ENCODE measurements around the gene FASN. TPM values are rescaled to one million over a fixed set of nuclear protein-coding genes. Genes with fewer than 3 reads are reported as not detected.
A peak's percentile ranks its signal among the peaks of the same experiment; 100 is the strongest.

The FASN gene
- total and polyA plus RNA-seq, 2 of the 13 experiments (the other 11 are each of a cell fraction or from before 2014, with no cell fraction given) = 51.7 to 101 TPM

DNA sequence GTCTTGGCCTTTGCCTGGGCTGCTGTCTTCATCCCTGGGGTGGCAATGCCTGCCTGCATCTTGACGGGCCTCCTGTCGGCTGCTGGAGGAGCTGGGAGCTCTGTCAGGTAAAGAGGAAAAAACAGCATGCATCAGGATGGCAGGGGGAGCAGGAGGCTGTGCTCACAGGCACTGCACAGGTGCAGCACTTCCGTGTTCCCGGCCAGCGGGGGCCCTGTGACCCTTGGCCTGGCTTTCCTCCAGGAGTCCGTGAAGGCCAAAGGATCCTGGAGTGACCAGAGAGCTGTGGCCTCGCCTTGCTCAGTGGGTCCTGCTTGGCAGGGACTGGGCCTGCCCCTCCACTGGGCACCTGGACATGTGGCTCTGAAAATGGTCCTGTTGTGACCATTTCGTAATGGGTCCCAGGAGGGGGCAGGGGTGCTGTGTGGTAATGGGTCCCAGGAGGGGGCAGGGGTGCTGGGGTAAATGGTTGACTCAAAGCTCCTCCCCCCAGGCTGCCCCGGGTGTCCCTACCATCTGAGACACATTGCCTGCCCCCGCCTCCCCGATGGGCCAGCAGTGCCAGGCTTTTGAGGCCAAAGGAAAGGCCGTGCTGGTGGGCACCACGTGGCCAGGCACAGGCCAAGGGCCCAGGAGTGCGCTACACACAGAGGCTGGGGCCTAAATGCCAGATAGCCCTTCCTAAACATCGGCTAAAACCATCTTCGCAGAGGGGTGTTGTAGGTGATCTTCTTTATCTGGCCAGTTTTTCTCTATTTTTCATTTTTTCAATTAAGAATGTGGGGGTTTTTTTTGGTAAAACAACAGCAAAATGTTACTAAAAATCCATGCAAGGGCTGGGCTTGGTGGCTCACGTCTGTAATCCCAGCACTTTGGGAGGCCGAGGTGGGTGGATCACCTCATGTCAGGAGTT lies 4.0 kb upstream of the FASN start (continued):
- TF ChIP-seq, protein P1, sequence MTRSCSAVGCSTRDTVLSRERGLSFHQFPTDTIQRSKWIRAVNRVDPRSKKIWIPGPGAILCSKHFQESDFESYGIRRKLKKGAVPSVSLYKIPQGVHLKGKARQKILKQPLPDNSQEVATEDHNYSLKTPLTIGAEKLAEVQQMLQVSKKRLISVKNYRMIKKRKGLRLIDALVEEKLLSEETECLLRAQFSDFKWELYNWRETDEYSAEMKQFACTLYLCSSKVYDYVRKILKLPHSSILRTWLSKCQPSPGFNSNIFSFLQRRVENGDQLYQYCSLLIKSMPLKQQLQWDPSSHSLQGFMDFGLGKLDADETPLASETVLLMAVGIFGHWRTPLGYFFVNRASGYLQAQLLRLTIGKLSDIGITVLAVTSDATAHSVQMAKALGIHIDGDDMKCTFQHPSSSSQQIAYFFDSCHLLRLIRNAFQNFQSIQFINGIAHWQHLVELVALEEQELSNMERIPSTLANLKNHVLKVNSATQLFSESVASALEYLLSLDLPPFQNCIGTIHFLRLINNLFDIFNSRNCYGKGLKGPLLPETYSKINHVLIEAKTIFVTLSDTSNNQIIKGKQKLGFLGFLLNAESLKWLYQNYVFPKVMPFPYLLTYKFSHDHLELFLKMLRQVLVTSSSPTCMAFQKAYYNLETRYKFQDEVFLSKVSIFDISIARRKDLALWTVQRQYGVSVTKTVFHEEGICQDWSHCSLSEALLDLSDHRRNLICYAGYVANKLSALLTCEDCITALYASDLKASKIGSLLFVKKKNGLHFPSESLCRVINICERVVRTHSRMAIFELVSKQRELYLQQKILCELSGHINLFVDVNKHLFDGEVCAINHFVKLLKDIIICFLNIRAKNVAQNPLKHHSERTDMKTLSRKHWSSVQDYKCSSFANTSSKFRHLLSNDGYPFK (CRISPR knock-in tag; IDR thresholded peaks at IDR 0.05; ENCODE audit: borderline replicate concordance) = peak; percentile 73
- TF ChIP-seq KDM3A (CRISPR knock-in tag; IDR thresholded peaks at IDR 0.05; ENCODE audit: low read depth) = peak; percentile 89
- TF ChIP-seq, protein P2, sequence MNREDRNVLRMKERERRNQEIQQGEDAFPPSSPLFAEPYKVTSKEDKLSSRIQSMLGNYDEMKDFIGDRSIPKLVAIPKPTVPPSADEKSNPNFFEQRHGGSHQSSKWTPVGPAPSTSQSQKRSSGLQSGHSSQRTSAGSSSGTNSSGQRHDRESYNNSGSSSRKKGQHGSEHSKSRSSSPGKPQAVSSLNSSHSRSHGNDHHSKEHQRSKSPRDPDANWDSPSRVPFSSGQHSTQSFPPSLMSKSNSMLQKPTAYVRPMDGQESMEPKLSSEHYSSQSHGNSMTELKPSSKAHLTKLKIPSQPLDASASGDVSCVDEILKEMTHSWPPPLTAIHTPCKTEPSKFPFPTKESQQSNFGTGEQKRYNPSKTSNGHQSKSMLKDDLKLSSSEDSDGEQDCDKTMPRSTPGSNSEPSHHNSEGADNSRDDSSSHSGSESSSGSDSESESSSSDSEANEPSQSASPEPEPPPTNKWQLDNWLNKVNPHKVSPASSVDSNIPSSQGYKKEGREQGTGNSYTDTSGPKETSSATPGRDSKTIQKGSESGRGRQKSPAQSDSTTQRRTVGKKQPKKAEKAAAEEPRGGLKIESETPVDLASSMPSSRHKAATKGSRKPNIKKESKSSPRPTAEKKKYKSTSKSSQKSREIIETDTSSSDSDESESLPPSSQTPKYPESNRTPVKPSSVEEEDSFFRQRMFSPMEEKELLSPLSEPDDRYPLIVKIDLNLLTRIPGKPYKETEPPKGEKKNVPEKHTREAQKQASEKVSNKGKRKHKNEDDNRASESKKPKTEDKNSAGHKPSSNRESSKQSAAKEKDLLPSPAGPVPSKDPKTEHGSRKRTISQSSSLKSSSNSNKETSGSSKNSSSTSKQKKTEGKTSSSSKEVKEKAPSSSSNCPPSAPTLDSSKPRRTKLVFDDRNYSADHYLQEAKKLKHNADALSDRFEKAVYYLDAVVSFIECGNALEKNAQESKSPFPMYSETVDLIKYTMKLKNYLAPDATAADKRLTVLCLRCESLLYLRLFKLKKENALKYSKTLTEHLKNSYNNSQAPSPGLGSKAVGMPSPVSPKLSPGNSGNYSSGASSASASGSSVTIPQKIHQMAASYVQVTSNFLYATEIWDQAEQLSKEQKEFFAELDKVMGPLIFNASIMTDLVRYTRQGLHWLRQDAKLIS (CRISPR knock-in tag; IDR thresholded peaks at IDR 0.05) = peak; percentile 84
- TF ChIP-seq, protein P3, sequence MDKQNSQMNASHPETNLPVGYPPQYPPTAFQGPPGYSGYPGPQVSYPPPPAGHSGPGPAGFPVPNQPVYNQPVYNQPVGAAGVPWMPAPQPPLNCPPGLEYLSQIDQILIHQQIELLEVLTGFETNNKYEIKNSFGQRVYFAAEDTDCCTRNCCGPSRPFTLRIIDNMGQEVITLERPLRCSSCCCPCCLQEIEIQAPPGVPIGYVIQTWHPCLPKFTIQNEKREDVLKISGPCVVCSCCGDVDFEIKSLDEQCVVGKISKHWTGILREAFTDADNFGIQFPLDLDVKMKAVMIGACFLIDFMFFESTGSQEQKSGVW (CRISPR knock-in tag; IDR thresholded peaks at IDR 0.05; ENCODE audit: borderline replicate concordance) = no peak
- peak; percentile 61; the same call in 1 of the 2 replicates for TF ChIP-seq ZNF121 (CRISPR knock-in tag; IDR thresholded peaks at IDR 0.05)
- TF ChIP-seq RBM39 (IDR thresholded peaks at IDR 0.05; ENCODE audit: low read depth, low read length, poor library complexity, severe bottlenecking) = peak; percentile 68
- no peak for TF ChIP-seq ZNF720 (CRISPR knock-in tag; IDR thresholded peaks at IDR 0.05)
- TF ChIP-seq ZNF678 (CRISPR knock-in tag; IDR thresholded peaks at IDR 0.05) = no peak; the same call in 1 of the 2 replicates
- TF ChIP-seq, protein P4, sequence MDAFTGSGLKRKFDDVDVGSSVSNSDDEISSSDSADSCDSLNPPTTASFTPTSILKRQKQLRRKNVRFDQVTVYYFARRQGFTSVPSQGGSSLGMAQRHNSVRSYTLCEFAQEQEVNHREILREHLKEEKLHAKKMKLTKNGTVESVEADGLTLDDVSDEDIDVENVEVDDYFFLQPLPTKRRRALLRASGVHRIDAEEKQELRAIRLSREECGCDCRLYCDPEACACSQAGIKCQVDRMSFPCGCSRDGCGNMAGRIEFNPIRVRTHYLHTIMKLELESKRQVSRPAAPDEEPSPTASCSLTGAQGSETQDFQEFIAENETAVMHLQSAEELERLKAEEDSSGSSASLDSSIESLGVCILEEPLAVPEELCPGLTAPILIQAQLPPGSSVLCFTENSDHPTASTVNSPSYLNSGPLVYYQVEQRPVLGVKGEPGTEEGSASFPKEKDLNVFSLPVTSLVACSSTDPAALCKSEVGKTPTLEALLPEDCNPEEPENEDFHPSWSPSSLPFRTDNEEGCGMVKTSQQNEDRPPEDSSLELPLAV (CRISPR knock-in tag; conservative IDR thresholded peaks at IDR 0.05; ENCODE audit: low read depth) = no peak
- no peak for TF ChIP-seq NFRKB (IDR thresholded peaks at IDR 0.05)
- TF ChIP-seq ARNTL (CRISPR knock-in tag; IDR thresholded peaks at IDR 0.05) = peak; percentile 70; the same call in 1 of the 2 replicates
- TF ChIP-seq, protein P5, sequence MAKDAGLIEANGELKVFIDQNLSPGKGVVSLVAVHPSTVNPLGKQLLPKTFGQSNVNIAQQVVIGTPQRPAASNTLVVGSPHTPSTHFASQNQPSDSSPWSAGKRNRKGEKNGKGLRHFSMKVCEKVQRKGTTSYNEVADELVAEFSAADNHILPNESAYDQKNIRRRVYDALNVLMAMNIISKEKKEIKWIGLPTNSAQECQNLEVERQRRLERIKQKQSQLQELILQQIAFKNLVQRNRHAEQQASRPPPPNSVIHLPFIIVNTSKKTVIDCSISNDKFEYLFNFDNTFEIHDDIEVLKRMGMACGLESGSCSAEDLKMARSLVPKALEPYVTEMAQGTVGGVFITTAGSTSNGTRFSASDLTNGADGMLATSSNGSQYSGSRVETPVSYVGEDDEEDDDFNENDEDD (CRISPR knock-in tag; IDR thresholded peaks at IDR 0.05; ENCODE audit: borderline replicate concordance) = peak; percentile 74
- 0 out of 2 replicates have a peak, but pooled peaks have one; percentile 75 for TF ChIP-seq ZNF451 (CRISPR knock-in tag; IDR thresholded peaks at IDR 0.05)
- TF ChIP-seq EZH2 (conservative IDR thresholded peaks at IDR 0.05; ENCODE audit: low read depth, low read length) = no peak
- TF ChIP-seq ATRX (CRISPR knock-in tag; IDR thresholded peaks at IDR 0.05; ENCODE audit: borderline replicate concordance) = no peak
- peak; percentile 67; the same call in 1 of the 2 replicates for TF ChIP-seq SMAD1 (CRISPR knock-in tag; IDR thresholded peaks at IDR 0.05; ENCODE audit: borderline replicate concordance, low read depth)
- TF ChIP-seq ZNF234 (CRISPR knock-in tag; conservative IDR thresholded peaks at IDR 0.05) = no peak

Measured in HepG2 (cell line).